HEK293 (cell line): ENCODE data around the gene HNRNPUL1.
A peak's percentile ranks its signal among the peaks of the same experiment; 100 is the strongest.

Source experiments
- EGR2 ChIP-seq: fragments of 450-650 bp; formaldehyde crosslinking; IDR thresholded peaks from 2 replicates; pipeline ENCODE4 v1.5.1; 2016; ENCODE audit warnings: low read depth, missing biosample characterization, missing genetic modification characterization
- HOXD13 ChIP-seq: sonication (generic); formaldehyde crosslinking; IDR thresholded peaks from 2 replicates; pipeline ENCODE4 v1.8.0; 2022; ENCODE audit warnings: missing genetic modification reagents, borderline replicate concordance
- MEIS1 ChIP-seq: sonication (generic); formaldehyde crosslinking; IDR thresholded peaks from 2 replicates; pipeline ENCODE4 v1.8.1; 2022; ENCODE audit warnings: missing genetic modification reagents, mild to moderate bottlenecking, borderline replicate concordance
- PATZ1 ChIP-seq: fragments of 450-650 bp; formaldehyde crosslinking; IDR thresholded peaks from 2 replicates; pipeline ENCODE4 v1.5.1; 2016; ENCODE audit warnings: missing biosample characterization, missing genetic modification characterization
- SP7 ChIP-seq: fragments of 450-650 bp; formaldehyde crosslinking; IDR thresholded peaks from 2 replicates; pipeline ENCODE4 v1.5.1; 2016; ENCODE audit warnings: missing biosample characterization, missing genetic modification characterization
- TCF7L2 ChIP-seq: IDR thresholded peaks from 2 replicates; pipeline ENCODE4 v1.6.1; 2011; ENCODE audit warnings: low read depth, mild to moderate bottlenecking, inconsistent platforms, low read length, moderate library complexity, borderline replicate concordance
- ZBTB20 ChIP-seq: fragments of 450-650 bp; formaldehyde crosslinking; IDR thresholded peaks from 2 replicates; pipeline ENCODE4 v1.5.1; 2016; ENCODE audit warnings: missing biosample characterization, missing genetic modification characterization
- ZBTB48 ChIP-seq: fragments of 450-650 bp; formaldehyde crosslinking; IDR thresholded peaks from 2 replicates; pipeline ENCODE4 v1.5.1; 2016; ENCODE audit warnings: missing biosample characterization, missing genetic modification characterization
- ZEB2 ChIP-seq: fragments of 450-650 bp; formaldehyde crosslinking; IDR thresholded peaks from 2 replicates; pipeline ENCODE4 v1.5.1; 2016; ENCODE audit warnings: missing biosample characterization, missing genetic modification characterization
- ZFHX2 ChIP-seq: fragments of 450-650 bp; formaldehyde crosslinking; conservative IDR thresholded peaks from 2 replicates; pipeline ENCODE4 v1.5.1; 2016; ENCODE audit warnings: missing biosample characterization, missing genetic modification characterization
- ZFP69B ChIP-seq: fragments of 450-650 bp; formaldehyde crosslinking; IDR thresholded peaks from 2 replicates; pipeline ENCODE4 v1.5.1; 2016; ENCODE audit warnings: missing biosample characterization, missing genetic modification characterization
- ZNF175 ChIP-seq: fragments of 450-650 bp; formaldehyde crosslinking; IDR thresholded peaks from 2 replicates; pipeline ENCODE4 v1.5.1; 2016; ENCODE audit warnings: missing biosample characterization, missing genetic modification characterization
- ZNF324 ChIP-seq: fragments of 450-650 bp; formaldehyde crosslinking; IDR thresholded peaks from 2 replicates; pipeline ENCODE4 v1.5.1; 2016; ENCODE audit warnings: missing biosample characterization, missing genetic modification characterization
- ZNF473 ChIP-seq: fragments of 450-650 bp; formaldehyde crosslinking; IDR thresholded peaks from 2 replicates; pipeline ENCODE4 v1.5.1; 2017; ENCODE audit warnings: missing biosample characterization, missing genetic modification characterization
- ZNF600 ChIP-seq: fragments of 450-650 bp; formaldehyde crosslinking; IDR thresholded peaks from 2 replicates; pipeline ENCODE4 v1.5.1; 2016; ENCODE audit warnings: missing biosample characterization, missing genetic modification characterization
- ZNF654 ChIP-seq: fragments of 450-650 bp; formaldehyde crosslinking; IDR thresholded peaks from 2 replicates; pipeline ENCODE4 v1.5.1; 2016; ENCODE audit warnings: low read depth, missing biosample characterization, missing genetic modification characterization
- ZNF776 ChIP-seq: fragments of 450-650 bp; formaldehyde crosslinking; IDR thresholded peaks from 2 replicates; pipeline ENCODE4 v1.5.0; 2017; ENCODE audit warnings: missing biosample characterization, missing genetic modification characterization, borderline replicate concordance
- ZNF777 ChIP-seq: fragments of 450-650 bp; formaldehyde crosslinking; IDR thresholded peaks from 2 replicates; pipeline ENCODE4 v1.5.1; 2017; ENCODE audit warnings: missing biosample characterization, missing genetic modification characterization, borderline replicate concordance
- ZSCAN18 ChIP-seq: fragments of 450-650 bp; formaldehyde crosslinking; IDR thresholded peaks from 2 replicates; pipeline ENCODE4 v1.5.1; 2016; ENCODE audit warnings: missing biosample characterization, missing genetic modification characterization
- TF ChIP-seq, protein P1 (sequence below): fragments of 450-650 bp; IDR thresholded peaks from 2 replicates; pipeline ENCODE4 v1.5.1; 2018; ENCODE audit warnings: missing biosample characterization, mild to moderate bottlenecking, missing genetic modification characterization
- TF ChIP-seq, protein P2 (sequence below): fragments of 450-650 bp; formaldehyde crosslinking; IDR thresholded peaks from 2 replicates; pipeline ENCODE4 v1.5.1; 2017; ENCODE audit warnings: missing biosample characterization, missing genetic modification characterization
- TF ChIP-seq, protein P3 (sequence below): fragments of 450-650 bp; formaldehyde crosslinking; IDR thresholded peaks from 2 replicates; pipeline ENCODE4 v1.5.1; 2016; ENCODE audit warnings: missing biosample characterization, missing genetic modification characterization
- TF ChIP-seq, protein P4 (sequence below): fragments of 450-650 bp; formaldehyde crosslinking; IDR thresholded peaks from 2 replicates; pipeline ENCODE4 v1.5.1; 2016; ENCODE audit warnings: missing biosample characterization, missing genetic modification characterization

The HNRNPUL1 gene

GRCh38 chr19:41223431-41224234, 40.5 kb upstream of the HNRNPUL1 start (continued):
- TF ChIP-seq ZFP69B (tag by site-specific recombination) (peak; percentile 62; the same call in 1 of the 2 replicates), ZNF600 (tag by site-specific recombination) (peak; percentile 84; the same call in 1 of the 2 replicates), ZNF175 (tag by site-specific recombination) (no peak), ZBTB48 (tag by site-specific recombination) (peak; percentile 98), ZEB2 (no peak), SP7 (peak; percentile 48; the same call in 1 of the 2 replicates), TCF7L2 (no peak), MEIS1 (CRISPR knock-in tag) (no peak), ZNF777 (tag by site-specific recombination) (no peak), ZBTB20 (tag by site-specific recombination) (0 out of 2 replicates have a peak, but pooled peaks have one; percentile 35), ZNF473 (tag by site-specific recombination) (no peak), EGR2 (tag by site-specific recombination) (peak; percentile 30; the same call in 1 of the 2 replicates), ZNF776 (no peak), PATZ1 (tag by site-specific recombination) (peak; percentile 77), ZFHX2 (tag by site-specific recombination) (peak; percentile 79), ZSCAN18 (no peak), HOXD13 (no peak), ZNF654 (tag by site-specific recombination) (no peak), ZNF324 (tag by site-specific recombination) (no peak)
- TF ChIP-seq, protein P1, sequence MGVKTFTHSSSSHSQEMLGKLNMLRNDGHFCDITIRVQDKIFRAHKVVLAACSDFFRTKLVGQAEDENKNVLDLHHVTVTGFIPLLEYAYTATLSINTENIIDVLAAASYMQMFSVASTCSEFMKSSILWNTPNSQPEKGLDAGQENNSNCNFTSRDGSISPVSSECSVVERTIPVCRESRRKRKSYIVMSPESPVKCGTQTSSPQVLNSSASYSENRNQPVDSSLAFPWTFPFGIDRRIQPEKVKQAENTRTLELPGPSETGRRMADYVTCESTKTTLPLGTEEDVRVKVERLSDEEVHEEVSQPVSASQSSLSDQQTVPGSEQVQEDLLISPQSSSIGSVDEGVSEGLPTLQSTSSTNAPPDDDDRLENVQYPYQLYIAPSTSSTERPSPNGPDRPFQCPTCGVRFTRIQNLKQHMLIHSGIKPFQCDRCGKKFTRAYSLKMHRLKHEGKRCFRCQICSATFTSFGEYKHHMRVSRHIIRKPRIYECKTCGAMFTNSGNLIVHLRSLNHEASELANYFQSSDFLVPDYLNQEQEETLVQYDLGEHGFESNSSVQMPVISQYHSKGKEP (tag by site-specific recombination), result no peak
- TF ChIP-seq, protein P2, sequence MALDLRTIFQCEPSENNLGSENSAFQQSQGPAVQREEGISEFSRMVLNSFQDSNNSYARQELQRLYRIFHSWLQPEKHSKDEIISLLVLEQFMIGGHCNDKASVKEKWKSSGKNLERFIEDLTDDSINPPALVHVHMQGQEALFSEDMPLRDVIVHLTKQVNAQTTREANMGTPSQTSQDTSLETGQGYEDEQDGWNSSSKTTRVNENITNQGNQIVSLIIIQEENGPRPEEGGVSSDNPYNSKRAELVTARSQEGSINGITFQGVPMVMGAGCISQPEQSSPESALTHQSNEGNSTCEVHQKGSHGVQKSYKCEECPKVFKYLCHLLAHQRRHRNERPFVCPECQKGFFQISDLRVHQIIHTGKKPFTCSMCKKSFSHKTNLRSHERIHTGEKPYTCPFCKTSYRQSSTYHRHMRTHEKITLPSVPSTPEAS (tag by site-specific recombination), result peak; percentile 36; the same call in 1 of the 2 replicates
- TF ChIP-seq, protein P3, sequence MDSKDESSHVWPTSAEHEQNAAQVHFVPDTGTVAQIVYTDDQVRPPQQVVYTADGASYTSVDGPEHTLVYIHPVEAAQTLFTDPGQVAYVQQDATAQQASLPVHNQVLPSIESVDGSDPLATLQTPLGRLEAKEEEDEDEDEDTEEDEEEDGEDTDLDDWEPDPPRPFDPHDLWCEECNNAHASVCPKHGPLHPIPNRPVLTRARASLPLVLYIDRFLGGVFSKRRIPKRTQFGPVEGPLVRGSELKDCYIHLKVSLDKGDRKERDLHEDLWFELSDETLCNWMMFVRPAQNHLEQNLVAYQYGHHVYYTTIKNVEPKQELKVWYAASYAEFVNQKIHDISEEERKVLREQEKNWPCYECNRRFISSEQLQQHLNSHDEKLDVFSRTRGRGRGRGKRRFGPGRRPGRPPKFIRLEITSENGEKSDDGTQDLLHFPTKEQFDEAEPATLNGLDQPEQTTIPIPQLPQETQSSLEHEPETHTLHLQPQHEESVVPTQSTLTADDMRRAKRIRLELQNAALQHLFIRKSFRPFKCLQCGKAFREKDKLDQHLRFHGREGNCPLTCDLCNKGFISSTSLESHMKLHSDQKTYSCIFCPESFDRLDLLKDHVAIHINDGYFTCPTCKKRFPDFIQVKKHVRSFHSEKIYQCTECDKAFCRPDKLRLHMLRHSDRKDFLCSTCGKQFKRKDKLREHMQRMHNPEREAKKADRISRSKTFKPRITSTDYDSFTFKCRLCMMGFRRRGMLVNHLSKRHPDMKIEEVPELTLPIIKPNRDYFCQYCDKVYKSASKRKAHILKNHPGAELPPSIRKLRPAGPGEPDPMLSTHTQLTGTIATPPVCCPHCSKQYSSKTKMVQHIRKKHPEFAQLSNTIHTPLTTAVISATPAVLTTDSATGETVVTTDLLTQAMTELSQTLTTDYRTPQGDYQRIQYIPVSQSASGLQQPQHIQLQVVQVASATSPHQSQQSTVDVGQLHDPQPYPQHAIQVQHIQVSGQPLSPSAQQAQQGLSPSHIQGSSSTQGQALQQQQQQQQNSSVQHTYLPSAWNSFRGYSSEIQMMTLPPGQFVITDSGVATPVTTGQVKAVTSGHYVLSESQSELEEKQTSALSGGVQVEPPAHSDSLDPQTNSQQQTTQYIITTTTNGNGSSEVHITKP (tag by site-specific recombination), result peak; percentile 97
- TF ChIP-seq, protein P4, sequence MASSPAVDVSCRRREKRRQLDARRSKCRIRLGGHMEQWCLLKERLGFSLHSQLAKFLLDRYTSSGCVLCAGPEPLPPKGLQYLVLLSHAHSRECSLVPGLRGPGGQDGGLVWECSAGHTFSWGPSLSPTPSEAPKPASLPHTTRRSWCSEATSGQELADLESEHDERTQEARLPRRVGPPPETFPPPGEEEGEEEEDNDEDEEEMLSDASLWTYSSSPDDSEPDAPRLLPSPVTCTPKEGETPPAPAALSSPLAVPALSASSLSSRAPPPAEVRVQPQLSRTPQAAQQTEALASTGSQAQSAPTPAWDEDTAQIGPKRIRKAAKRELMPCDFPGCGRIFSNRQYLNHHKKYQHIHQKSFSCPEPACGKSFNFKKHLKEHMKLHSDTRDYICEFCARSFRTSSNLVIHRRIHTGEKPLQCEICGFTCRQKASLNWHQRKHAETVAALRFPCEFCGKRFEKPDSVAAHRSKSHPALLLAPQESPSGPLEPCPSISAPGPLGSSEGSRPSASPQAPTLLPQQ (tag by site-specific recombination), result peak; percentile 52; the same call in 1 of the 2 replicates
